Peyer's patch (tissue), 4 donors: ENCODE data around the gene GLTP.

Experiments used
- CTCF ChIP-seq, 6 experiments: fragments of 450-650 bp in 4 of 6; fragments of 200-600 bp in 2 of 6; sonication (generic) in 1 of 6; IDR thresholded peaks; one replicate each; pipeline ENCODE4 v1.5.1; 2017 to 2019; ENCODE audit warnings: antibody characterized with exemption in 6 of 6, mild to moderate bottlenecking in 3 of 6, moderate library complexity in 1 of 6
- POLR2A ChIP-seq, 2 donors: fragments of 450-650 bp; IDR thresholded peaks; one replicate each; pipeline ENCODE4 v1.5.1; 2017; ENCODE audit warnings: antibody characterized with exemption in 2 of 2, mild to moderate bottlenecking in 2 of 2, moderate library complexity in 2 of 2

GRCh38 chr12:109914461-109914860 lies 34.1 kb upstream of the GLTP start:
- TF ChIP-seq POLR2A (IDR thresholded peaks at IDR 0.05) (no peak), CTCF (IDR thresholded peaks at IDR 0.05) (no peak)
